Inflammatory macrophage treated with lipopolysaccharide for 1 hour (primary cell): ENCODE data around the gene GRIK5.
"Not testable (repeated sequence)": the region's sequence is repeated elsewhere in the genome, so short reads cannot be mapped to it uniquely, and the experiment has no call there.

ENCODE experiments used
- DNase-seq, 2 donors: peaks; one replicate each; pipeline ENCODE4 v3.0.0-alpha.2; 2020 to 2022

Gene GRIK5

GRCh38 chr19:42042455-42043170 lies 27.4 kb downstream of the GRIK5 start:
- DNase-seq = no peak

GRCh38 chr19:42040491-42040890 lies 29.5 kb downstream of the GRIK5 start:
- DNase-seq = not testable (repeated sequence)

GRCh38 chr19:42040031-42040430 lies 30.0 kb downstream of the GRIK5 start:
- DNase-seq = no peak

GRCh38 chr19:42038666-42039065 lies 31.3 kb downstream of the GRIK5 start:
- DNase-seq = no peak

- no peak for DNase-seq
Observed at GRCh38 chr19:42037649-42038048, 32.4 kb downstream of the GRIK5 start.

- peak; percentile 46 to 65 for DNase-seq
Observed at GRCh38 chr19:42034640-42035391, 35.2 kb downstream of the GRIK5 start.

DNA sequence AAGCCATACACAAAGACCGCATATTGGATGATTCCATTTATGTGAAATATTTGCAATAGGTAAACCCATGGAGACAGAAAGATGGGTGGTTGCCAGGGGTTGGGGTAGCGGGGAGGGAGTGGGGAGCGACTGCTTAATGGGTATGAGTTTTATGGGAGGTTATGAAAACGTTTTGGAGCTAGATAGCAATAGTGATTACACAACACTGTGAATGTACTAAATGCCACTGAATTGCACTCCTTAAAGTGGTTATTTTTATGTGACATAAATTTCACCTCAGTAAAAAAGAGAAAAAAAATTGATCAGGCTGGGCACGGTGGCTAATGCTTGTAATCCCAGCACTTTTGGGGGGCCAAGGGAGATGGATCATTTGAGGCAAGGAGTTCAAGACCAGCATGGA lies 36.6 kb downstream of the GRIK5 start:
- DNase-seq = no peak

DNA sequence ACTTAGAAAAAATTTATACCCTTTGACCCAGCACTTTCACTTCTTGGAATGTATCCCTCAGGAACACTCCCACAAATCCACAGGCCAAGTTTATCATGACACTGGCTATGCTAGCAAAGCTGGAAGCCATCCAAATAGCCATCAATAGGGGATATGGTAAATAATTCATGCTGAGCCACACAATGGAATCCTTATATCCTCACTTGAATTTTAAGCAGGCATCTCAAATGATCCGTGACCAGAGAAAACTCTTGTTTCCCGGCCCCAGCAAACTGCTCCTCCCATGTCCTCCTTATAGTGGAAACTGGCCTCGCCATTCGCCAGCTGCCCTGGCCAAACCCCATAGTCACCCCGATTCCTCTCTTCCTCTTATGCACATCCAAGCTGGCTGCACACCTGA lies 37.6 kb downstream of the GRIK5 start:
- DNase-seq = no peak

DNA sequence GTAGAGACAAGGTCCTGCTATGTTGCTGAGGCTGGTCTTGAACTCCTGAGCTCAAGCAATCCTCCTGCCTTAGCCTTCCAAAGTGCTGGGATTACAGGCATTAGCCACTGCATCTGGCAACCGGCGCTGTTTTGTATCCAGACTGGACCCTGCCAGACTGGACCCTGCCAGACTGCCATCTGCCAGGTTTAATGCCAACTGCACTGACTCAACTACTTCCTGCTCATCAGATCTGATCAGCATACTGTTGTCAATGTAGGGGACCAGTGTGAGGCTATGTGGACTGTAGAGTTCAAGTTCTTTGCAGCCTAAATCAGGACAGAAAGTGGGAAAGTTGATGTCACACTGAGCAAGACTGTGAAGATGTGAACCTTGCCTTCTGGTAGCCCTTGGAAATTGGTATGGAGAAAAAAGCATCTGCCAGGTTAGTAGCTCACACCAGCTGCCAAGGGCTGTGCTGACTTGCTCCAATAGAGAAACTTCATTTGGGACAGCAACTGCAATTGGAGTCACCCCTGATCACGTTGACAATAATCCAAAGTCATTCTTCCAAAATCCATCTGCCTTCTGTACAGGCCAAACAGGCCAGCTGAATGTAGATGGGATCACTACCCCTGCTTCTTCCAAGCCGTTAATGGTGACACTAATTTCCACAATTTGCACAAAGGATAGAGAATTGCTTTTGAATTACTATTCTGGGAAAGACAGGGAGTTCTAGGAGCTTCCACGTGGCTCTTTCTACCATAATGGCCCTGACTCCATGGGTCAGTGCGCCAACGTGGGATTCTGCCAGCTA lies 39.2 kb downstream of the GRIK5 start:
- no peak for DNase-seq

GRCh38 chr19:42028304-42029216 lies 41.4 kb downstream of the GRIK5 start:
- peak in 1 of 2 donors; percentile 31 for DNase-seq

GRCh38 chr19:42024622-42025111 lies 45.3 kb downstream of the GRIK5 start:
- DNase-seq = no peak

GRCh38 chr19:42023943-42024260 lies 46.1 kb downstream of the GRIK5 start:
- no peak for DNase-seq

GRCh38 chr19:42023121-42023942 lies 46.7 kb downstream of the GRIK5 start:
- peak in 1 of 2 donors; percentile 16 for DNase-seq

DNA sequence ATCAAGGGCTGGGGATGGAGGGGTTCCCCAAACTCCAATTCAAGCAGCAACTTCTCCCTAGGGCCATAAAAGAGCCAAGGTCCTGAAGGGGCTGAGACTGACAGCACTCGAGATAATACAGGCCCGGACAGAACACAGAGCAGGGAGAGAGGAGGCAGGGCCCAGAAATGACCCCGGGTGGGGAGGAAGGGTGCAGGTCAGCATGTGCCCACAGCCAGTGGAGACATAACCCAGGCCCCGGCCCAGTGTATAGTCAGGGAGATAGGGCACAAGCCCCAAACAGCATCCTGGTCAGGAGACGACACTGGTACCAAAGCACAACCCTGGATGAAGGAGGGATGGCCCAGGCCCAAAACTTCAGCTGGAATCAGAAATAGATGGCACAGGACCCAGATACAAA lies 47.4 kb downstream of the GRIK5 start:
- DNase-seq = no peak

DNA sequence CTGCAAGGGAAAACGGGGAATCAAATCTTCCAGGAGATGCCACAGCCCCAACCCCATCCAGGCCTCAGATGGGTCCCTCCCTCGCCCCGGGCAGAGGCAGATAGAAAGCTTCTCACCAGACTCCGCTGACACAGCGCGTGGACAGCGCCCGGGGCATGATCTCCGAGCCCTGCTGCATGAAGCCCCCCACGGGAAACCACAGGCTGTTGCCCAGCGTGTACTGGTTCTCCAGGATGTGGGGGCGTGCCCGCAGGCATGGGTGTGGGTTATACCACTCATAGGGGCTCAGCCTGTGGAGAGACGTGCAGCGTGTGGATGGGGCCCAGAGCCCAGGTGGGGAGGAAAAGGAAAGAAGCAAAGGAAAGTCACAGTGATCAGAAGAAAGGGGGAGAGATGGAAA lies 48.8 kb downstream of the GRIK5 start:
- no peak for DNase-seq

DNA sequence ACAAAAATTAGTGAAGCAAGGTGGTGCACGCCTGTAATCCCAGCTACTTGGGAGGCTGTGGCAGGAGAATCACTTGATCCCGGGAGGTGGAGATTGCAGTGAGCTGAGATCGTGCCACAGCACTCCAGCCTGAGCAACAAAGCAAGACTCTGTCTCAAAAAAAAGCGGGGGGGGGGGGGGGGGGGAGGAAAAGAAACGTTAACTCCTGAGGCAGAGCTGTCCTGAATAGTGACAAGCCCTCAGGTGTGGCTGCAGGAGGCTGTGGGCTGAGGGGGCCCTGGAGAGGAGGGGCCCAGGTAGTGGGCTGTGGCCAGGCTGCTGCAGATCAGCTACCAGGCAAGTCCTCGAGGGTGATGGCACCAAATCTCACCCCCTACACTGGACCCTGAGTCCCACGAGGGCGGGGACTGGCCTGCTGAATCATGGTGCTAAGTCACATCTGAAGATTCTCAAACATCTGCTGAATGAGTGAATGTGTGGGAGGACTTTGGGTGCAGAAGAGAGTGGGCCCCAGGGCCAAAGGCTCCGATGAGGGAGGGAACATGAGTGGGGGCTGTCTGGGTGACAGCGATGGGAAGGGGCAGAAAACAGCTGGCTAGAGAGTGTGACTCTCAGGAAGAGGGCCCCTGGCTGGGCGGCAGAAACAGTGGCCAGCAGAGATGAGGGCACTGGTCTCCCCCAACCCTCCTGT lies 51.4 kb downstream of the GRIK5 start:
- no peak for DNase-seq

GRCh38 chr19:42017040-42017439 lies 53.0 kb downstream of the GRIK5 start:
- no peak for DNase-seq

DNA sequence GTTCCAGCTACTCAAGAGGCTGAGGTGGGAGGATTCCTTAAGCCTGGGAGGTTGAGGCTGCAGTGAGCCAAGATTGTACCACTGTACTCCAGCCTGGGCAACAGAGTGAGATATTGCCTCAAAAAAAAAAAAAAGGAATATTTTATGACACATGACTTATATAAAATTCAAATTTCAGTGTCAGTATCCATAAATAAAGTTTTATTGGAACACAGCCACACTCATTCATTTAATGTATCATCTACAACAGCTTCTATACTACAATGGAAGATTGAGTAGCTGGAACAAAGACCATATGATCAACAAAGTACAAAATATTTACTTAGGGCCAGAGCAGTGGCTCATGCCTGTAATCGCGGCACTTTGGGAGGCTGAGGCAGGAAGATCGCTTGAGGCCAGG lies 57.3 kb downstream of the GRIK5 start:
- not testable (repeated sequence) for DNase-seq

DNA sequence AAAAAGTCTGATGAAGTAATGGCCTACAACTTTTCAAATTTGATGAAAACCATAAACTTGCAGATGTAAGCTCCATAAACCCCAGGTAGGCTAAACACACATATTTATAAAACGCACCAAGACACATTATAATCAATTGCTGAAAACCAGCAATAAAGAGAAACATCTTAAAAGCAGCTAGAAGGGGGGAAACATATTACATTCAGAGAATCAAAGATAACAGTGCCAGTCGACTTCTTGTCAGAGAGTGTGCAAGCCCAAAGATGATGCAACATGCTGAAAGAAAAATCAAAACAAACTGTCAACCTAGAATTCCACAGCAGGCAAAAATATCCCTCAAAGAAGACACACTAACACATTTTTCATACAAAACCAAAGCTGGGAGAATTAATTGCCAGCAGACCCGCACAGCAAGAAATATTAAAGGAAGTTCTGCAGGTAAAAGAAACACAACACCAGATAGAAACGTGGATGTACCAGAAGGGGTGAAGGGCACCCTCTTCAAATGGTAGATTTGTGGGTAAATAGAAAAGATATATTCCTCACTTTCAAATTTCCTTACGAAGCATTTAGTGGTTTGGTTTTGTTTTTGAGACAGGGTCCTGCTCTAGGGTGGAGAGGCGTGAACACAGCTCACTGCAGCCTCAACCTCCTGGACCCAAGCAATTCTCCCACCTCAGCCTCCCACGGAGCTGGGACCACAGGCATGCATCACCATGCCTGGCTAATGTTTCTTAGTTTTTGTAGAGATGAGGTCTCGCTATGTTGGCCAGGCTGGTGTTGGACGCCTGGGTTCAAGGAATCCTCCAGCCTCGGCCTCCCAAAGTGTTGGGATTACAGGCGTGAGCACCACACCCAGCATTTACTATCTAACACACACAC lies 59.5 kb downstream of the GRIK5 start:
- DNase-seq = no peak

DNA sequence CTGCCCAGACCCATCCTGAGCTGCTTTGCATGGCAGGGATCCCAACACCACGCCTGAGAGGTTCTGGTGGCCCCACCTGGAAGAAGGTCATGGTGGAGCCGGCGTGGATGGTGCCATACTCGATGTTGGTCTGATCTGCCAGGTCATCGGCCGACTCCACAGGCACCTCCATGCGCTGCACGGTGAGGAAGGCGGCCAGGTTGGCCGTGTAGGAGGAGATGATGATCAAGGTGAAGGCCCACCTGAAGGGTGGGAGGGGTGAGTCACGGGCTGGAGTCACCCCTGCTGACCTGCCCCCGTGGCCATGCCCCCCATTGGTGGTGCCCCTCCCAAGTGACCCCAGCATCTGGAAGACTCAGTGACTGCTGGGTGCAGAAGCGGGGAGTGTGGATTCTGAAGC lies 63.4 kb downstream of the GRIK5 start:
- no peak for DNase-seq
